A204.1 (cell line): ENCODE results near the gene FYB1.
"Not testable (repeated sequence)": the region's sequence is repeated elsewhere in the genome, so short reads cannot be mapped to it uniquely, and the experiment has no call there.

Experiments used
- FAIRE-seq: peaks from 2 replicates; lab custom pipeline; 2012; peaks lifted over from hg19 to GRCh38; lab: Jason Lieb, UNC

The FYB1 gene, protein sequence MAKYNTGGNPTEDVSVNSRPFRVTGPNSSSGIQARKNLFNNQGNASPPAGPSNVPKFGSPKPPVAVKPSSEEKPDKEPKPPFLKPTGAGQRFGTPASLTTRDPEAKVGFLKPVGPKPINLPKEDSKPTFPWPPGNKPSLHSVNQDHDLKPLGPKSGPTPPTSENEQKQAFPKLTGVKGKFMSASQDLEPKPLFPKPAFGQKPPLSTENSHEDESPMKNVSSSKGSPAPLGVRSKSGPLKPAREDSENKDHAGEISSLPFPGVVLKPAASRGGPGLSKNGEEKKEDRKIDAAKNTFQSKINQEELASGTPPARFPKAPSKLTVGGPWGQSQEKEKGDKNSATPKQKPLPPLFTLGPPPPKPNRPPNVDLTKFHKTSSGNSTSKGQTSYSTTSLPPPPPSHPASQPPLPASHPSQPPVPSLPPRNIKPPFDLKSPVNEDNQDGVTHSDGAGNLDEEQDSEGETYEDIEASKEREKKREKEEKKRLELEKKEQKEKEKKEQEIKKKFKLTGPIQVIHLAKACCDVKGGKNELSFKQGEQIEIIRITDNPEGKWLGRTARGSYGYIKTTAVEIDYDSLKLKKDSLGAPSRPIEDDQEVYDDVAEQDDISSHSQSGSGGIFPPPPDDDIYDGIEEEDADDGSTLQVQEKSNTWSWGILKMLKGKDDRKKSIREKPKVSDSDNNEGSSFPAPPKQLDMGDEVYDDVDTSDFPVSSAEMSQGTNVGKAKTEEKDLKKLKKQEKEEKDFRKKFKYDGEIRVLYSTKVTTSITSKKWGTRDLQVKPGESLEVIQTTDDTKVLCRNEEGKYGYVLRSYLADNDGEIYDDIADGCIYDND

DNA sequence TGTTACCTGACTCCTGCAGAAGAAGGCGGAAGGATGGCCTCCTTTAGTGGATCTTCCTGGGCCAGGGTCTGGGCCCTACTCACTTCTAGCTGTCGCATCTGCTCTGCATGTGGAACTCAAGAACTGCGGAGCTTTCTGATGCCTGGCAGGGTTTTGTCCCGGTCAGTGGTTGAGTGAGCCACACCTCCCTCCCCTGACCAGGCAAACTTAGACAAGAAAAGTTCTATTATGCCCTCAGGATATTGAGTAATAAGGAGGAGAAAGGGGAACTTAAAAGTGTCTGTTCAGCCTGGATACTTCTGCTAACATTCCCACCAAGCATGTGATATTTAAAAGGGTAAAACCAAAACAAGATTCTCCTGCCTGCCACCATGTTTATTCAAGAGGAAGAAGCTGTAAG, at the start of gene FYB1:
Gene FYB1 (minus strand): TSS at position 127 of the 400 bp plus-strand sequence. CDS start 16,603 bp downstream, outside the sequence.
- peak; percentile 91 for FAIRE-seq

GRCh38 chr5:39267186-39267585, 47.8 kb upstream of the FYB1 start:
- no peak for FAIRE-seq

GRCh38 chr5:39266442-39266841, 47.1 kb upstream of the FYB1 start:
- FAIRE-seq, result no peak

DNA sequence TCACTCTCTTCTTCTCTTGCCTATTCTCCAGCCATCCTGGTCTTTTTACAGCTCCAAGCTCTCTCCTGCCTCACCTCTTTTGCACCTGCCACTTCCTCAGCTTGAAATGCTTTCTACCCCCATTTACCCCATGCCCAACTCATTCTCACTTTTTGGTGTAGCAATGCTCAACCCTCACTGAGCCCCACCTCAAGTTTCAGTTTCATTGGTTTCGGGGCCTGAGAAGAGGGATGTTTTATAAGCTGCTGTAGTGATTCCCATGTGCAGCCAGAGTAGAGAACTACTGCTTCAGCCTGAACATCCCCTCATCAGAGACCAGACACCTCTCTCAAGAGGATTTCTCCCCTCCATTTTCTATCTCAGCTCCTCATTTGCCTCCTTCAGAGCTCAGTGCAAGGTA, 45.2 kb upstream of the FYB1 start:
- no peak for FAIRE-seq

DNA sequence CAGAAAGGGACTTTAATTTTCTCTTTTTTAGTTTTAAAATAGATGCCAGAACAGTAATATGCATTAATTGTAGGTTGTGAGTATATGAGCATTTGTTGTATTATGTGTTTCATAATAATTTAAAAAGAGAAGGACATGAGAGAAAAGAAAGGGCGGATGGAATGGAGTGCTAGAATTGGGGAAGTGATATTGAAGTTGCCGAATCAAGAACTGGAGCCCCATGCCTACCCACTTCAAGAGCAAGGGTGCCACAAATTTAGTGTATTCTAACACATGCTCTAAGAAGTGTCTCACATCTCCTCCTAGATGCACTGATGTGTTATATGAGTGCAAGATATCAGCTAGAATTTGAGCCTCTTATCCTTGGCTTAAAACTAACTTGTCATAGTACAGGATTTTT, 43.6 kb upstream of the FYB1 start:
- no peak for FAIRE-seq

DNA sequence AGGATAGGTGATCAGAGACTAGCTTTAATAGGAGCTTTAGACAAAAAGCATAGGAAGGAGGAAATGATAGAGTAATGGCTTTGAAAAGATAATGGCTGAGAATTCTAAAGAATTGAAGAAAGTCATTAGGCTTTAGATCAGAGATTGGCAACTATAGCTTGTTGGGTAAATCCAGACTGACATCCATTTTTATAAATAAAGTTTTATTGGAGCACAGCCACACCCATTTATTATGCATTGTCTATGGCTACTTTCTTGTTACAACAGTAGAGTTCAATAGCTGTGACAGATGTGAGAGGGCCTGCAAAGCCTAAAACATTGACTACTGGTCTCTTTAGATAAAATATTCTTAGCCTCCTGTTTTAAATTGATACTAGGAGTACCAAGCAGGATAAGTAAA, 40.7 kb upstream of the FYB1 start:
- no peak for FAIRE-seq

GRCh38 chr5:39257554-39257953, 38.2 kb upstream of the FYB1 start:
- no peak for FAIRE-seq

DNA sequence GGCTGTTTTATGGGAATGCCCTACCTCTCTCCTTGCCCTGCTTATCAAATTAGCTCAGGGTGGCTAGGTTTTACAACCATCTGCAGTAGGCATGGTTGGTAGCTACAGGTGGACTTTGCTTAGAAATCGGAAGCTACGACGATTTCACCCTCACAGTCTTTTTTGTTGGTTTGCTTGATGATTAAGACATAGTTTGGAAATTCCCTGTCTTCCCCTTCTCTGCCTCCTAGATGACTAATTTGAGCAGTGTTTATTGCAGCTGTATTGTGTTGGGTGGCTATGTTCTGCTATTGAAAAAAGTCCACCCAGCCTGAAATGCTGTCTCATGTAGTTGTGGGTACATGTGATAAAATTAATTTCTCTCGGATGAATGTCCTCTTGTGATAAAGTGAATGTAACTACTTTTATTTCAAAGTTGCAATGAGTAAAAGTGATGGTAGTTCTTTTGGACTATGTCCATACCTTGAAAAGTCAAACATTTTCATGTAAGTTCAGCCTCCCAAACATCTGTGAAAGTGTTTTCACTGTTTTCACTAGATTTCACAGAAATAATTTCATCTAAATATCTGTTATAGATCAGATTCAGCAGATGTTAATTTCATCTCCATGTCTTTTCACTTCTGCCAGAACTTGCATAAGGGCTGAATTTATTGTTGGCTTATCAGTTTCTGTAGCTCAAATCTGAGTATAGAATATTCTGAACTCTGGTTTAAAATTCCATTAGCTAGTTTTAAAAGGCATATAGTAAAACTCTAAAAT, 37.3 kb upstream of the FYB1 start:
- no peak for FAIRE-seq

DNA sequence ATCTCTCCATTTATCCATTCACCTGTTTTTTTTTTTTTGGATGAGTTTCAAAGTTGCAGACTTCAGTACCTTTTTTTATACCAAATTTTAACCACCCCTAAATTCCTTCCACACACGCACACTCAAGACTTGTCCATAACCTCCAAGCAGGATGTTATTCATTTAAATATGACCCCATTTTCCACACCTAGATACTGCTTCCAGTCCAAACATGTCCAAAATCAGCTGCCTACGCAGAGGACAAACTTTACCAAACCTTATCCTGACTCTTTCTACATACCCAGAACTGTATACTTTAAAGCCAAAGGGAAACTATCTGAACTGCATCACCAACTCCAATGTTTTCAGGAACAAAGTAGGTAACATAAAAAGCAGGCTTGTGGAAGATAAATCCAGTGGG, 36.0 kb upstream of the FYB1 start:
- FAIRE-seq, result no peak

DNA sequence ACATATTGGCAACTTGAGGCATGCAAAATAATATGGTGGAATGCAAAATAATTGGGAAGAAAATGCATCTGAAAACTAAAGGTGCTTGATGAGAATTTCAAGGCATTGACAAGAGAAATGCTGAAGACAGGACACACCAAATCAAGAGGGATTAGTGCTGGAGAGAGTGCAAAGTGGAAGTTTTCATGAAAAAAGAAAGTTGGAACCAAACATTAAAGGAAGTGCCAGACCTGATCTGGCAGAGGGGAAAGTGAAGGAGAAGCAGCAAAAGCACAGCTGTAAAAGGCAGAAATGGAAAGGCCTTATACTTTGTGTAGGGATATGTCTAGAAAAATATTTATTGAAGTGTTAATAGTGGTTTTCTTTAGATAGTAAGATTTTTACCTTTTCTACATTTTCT, 35.3 kb upstream of the FYB1 start:
- no peak for FAIRE-seq

DNA sequence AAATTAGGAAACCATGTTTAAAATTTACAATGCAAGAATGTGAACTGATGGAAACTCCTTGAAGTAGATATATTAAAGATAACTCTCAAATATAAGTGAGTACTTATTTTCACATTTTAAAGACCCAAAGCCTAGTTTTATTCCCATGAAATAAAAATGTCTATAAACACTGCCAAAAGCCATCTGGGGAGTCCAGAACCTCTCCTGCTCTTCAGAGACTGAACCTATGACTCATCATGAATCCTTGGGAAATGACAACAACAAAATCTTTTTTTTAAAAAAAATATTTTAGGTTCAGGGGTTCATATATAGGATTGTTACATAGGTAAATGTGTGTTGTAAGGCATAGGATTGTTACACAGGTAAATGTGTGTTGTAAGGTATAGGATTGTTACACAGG, 33.8 kb upstream of the FYB1 start:
- FAIRE-seq, result no peak

- FAIRE-seq, result no peak
Observed at GRCh38 chr5:39249564-39250274, 30.4 kb upstream of the FYB1 start.

DNA sequence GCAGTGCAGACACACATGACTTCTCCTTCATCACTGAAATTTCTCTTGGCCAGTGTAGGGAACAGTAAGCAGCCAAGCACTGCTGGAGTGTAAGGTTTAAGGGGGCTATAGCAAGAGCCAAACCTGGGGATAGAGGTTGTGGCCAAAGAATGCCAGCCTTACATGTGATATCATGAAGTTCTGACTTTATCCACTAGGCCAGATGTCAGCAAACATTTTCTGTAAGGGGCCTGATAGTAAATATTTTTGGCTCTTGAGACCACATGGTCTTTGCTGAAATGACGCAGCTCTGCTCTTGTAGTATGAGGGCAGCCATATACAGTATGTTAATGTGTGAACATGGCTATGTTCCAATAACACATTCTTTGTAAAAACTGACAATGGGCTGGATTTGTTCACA, 29.7 kb upstream of the FYB1 start:
- FAIRE-seq, result no peak

DNA sequence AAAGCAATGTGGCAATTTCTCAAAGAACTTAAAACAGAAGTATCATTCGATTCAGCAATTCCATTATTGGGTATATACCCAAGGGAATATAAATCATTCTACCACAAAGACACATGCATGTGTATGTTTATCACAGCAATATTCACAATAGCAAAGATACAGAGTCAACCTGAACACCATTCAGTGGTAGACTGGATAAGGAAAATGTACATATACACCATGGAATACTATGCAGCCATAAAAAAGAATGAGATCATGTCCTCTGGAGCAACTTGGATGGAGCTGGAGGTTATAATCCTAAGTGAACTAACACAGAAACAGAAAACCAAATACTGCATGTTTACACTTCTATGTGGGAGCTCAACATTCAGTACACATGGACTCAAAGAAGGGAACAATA, 21.4 kb upstream of the FYB1 start:
- FAIRE-seq, result no peak

GRCh38 chr5:39238366-39239105, 19.2 kb upstream of the FYB1 start:
- no peak for FAIRE-seq

- FAIRE-seq, result no peak
Observed at GRCh38 chr5:39236718-39237117, 17.4 kb upstream of the FYB1 start.

- FAIRE-seq, result no peak
Observed at GRCh38 chr5:39235648-39236047, 16.3 kb upstream of the FYB1 start.

DNA sequence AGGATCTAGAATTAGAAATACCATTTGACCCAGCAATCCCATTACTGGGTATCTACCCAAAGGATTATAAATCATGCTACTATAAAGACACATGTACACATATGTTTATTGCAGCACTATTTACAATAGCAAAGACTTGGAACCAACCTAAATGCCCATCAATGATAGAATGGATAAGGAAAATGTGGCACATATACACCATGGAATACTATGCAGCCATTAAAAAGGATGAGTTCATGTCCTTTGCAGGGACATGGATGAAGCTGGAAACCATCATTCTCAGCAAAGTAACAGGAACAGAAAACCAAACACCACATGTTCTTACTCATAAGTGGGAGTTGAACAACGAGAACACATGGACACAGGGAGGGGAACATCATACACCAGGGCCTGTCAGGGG, 15.1 kb upstream of the FYB1 start:
- not testable (repeated sequence) for FAIRE-seq

- no peak for FAIRE-seq
Observed at GRCh38 chr5:39233783-39234182, 14.4 kb upstream of the FYB1 start.

- no peak for FAIRE-seq
Observed at GRCh38 chr5:39231705-39232525, 12.6 kb upstream of the FYB1 start.

GRCh38 chr5:39228596-39228995, 9.2 kb upstream of the FYB1 start:
- no peak for FAIRE-seq
